Measurements from ENCODE around the gene DYNLT5.
"Not testable (repeated sequence)": the region's sequence is repeated elsewhere in the genome, so short reads cannot be mapped to it uniquely, and the experiment has no call there.

The DYNLT5 gene

GRCh38 chr1:66752000-66752592 lies at the start of gene DYNLT5:
TSS of gene DYNLT5 (plus strand) at chr1:66752459. CDS start at chr1:66754659, 2,200 bp downstream.
- FAIRE-seq, result no peak

GRCh38 chr1:66704177-66704875 lies 47.9 kb upstream of the DYNLT5 start:
- FAIRE-seq, result no peak

GRCh38 chr1:66705110-66705509 lies 47.1 kb upstream of the DYNLT5 start:
- FAIRE-seq, result no peak

- FAIRE-seq, result no peak
Measured at GRCh38 chr1:66711420-66711819, 40.8 kb upstream of the DYNLT5 start.

- FAIRE-seq, result no peak
Measured at GRCh38 chr1:66712839-66713238, 39.4 kb upstream of the DYNLT5 start.

GRCh38 chr1:66723985-66724384 lies 28.3 kb upstream of the DYNLT5 start:
- FAIRE-seq, result no peak

- no peak for FAIRE-seq
Measured at GRCh38 chr1:66725885-66726665, 26.2 kb upstream of the DYNLT5 start.

GRCh38 chr1:66728021-66728420 lies 24.2 kb upstream of the DYNLT5 start:
- no peak for FAIRE-seq

GRCh38 chr1:66728716-66729115 lies 23.5 kb upstream of the DYNLT5 start:
- not testable (repeated sequence) for FAIRE-seq

- FAIRE-seq, result no peak
Measured at GRCh38 chr1:66729119-66729518, 23.1 kb upstream of the DYNLT5 start.

GRCh38 chr1:66729523-66729922 lies 22.7 kb upstream of the DYNLT5 start:
- no peak for FAIRE-seq

- FAIRE-seq, result no peak
Measured at GRCh38 chr1:66730462-66730861, 21.8 kb upstream of the DYNLT5 start.

- FAIRE-seq, result no peak
Measured at GRCh38 chr1:66731170-66731865, 20.9 kb upstream of the DYNLT5 start.

GRCh38 chr1:66732407-66733166 lies 19.7 kb upstream of the DYNLT5 start:
- FAIRE-seq, result no peak

- FAIRE-seq, result no peak
Measured at GRCh38 chr1:66733348-66734017, 18.8 kb upstream of the DYNLT5 start.

GRCh38 chr1:66734531-66734930 lies 17.7 kb upstream of the DYNLT5 start:
- not testable (repeated sequence) for FAIRE-seq

- no peak for FAIRE-seq
Measured at GRCh38 chr1:66737836-66738235, 14.4 kb upstream of the DYNLT5 start.

- no peak for FAIRE-seq
Measured at GRCh38 chr1:66739401-66740157, 12.7 kb upstream of the DYNLT5 start.

- no peak for FAIRE-seq
Measured at GRCh38 chr1:66745451-66745850, 6.8 kb upstream of the DYNLT5 start.

- no peak for FAIRE-seq
Measured at GRCh38 chr1:66747501-66747900, 4.8 kb upstream of the DYNLT5 start.

GRCh38 chr1:66750577-66750976 lies 1.7 kb upstream of the DYNLT5 start:
- FAIRE-seq, result no peak

All from islet of Langerhans (tissue), 1 donor.